Caco-2 (cell line): ENCODE data around the gene FUCA1. TPM values are rescaled to one million over a fixed set of nuclear protein-coding genes. Genes with fewer than 3 reads are reported as not detected.

Experiments
- BruUV-seq: library from RNA; stranded (reverse); fragments of 400-500 nt; replicated peaks from 2 replicates; lab custom pipeline; 2021; lab: Mats Ljungman, UMichigan
- CTCF ChIA-PET: fragments of 300-600 bp; sonication (Branson Sonifier 250); formaldehyde crosslinking; loops from one replicate; lab custom pipeline; 2022; ENCODE audit warnings: antibody characterized with exemption; lab: Charles Lee
- POLR2A ChIA-PET: fragments of 300-600 bp; sonication (Branson Sonifier 250); formaldehyde crosslinking; loops from one replicate; lab custom pipeline; 2022; ENCODE audit warnings: antibody characterized with exemption; lab: Charles Lee
- DNase-seq, 2 experiments: peaks; one replicate each; pipeline versions ENCODE4 v3.0.0 to v3.0.0-alpha.2; 2020 to 2022
- H3K27me3 ChIP-seq: replicated peaks from 2 replicates; pipeline ENCODE4 v1.6.0; 2011; ENCODE audit warnings: low read length; ENCODE audit not compliant: control insufficient read depth, insufficient read depth
- H3K36me3 ChIP-seq: 2 replicates; pipeline ENCODE4 v1.5.1; 2011; ENCODE audit warnings: low read length; ENCODE audit not compliant: control insufficient read depth, insufficient read depth
- H3K4me1 ChIP-seq: fragments of 250-450 bp; sonication (Bioruptor Pico); 2 replicates; pipeline ENCODE4 v1.5.1; 2020; ENCODE audit warnings: mild to moderate bottlenecking
- H3K4me3 ChIP-seq: 2 replicates; pipeline ENCODE4 v1.5.1; 2011; ENCODE audit warnings: low read depth, mild to moderate bottlenecking, control low read depth, low read length
- H3K9me3 ChIP-seq: fragments of 250-450 bp; sonication (Bioruptor Pico); 2 replicates; pipeline ENCODE4 v1.5.1; 2020; ENCODE audit warnings: mild to moderate bottlenecking, moderate library complexity
- H3K27ac Mint-ChIP-seq: one replicate; pipeline ENCODE4 v1.8.0; 2022; ENCODE audit warnings: mixed read lengths; ENCODE audit not compliant: unreplicated experiment
- H3K27me3 Mint-ChIP-seq: one replicate; pipeline ENCODE4 v1.8.0; 2022; ENCODE audit warnings: mixed read lengths; ENCODE audit not compliant: insufficient read depth, unreplicated experiment
- H3K36me3 Mint-ChIP-seq: one replicate; pipeline ENCODE4 v1.8.0; 2022; ENCODE audit warnings: mild to moderate bottlenecking, mixed read lengths; ENCODE audit not compliant: insufficient read depth, unreplicated experiment
- H3K4me1 Mint-ChIP-seq: one replicate; pipeline ENCODE4 v1.8.0; 2022; ENCODE audit warnings: low read depth, mixed read lengths; ENCODE audit not compliant: unreplicated experiment
- H3K4me3 Mint-ChIP-seq: one replicate; pipeline ENCODE4 v1.8.0; 2022; ENCODE audit warnings: mild to moderate bottlenecking, moderate library complexity, mixed read lengths; ENCODE audit not compliant: unreplicated experiment
- H3K9me3 Mint-ChIP-seq: one replicate; pipeline ENCODE4 v1.8.0; 2022; ENCODE audit warnings: mixed read lengths; ENCODE audit not compliant: unreplicated experiment
- intact Hi-C: fragments of 100-400 bp; cut with micrococcal nuclease; formaldehyde crosslinking; loops from one replicate; pipeline ENCODE4 v1.10.0; 2022; ENCODE audit not compliant: unreplicated experiment
- total RNA-seq: library from RNA; stranded (reverse); gene quantifications from 2 replicates; pipeline ENCODE4 v1.2.3, GENCODE V29; 2022
- TF ChIP-seq, protein P1 (sequence below), 2 experiments: fragments of 200-600 bp in 1 of 2; IDR thresholded peaks; 1 replicate in 1 of 2; 2 replicates in 1 of 2; pipeline versions ENCODE4 v1.5.1 to v1.8.0; 2011 to 2022; ENCODE audit warnings: antibody characterized with exemption in 1 of 2, control low read depth in 1 of 2, inconsistent platforms in 1 of 2, low read depth in 1 of 2, low read length in 1 of 2, mild to moderate bottlenecking in 1 of 2, moderate library complexity in 1 of 2; ENCODE audit not compliant: insufficient read depth in 1 of 2, severe bottlenecking in 1 of 2, unreplicated experiment in 1 of 2

FUCA1 gene
- total RNA-seq, 1 experiment from 2014 or later: 25.5 TPM

DNA sequence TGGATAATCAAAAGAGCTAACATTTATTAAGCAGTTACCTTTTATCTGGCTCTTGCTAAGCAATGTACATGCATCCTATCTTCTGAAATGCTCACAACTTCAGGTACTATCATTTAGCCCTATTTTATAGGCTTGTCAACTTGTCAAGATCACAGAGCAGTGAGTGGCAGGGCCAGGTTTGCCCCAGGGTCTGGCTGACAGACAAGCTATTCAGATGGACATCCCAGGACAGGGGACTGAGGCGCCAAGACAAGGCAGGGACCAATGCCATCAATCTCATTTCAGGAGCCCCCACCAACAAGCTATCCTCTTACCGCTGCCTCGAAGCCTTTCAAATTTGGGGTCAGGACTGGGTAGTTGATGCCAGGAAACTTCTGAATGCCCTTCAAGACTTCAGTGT, 51.7 kb downstream of the FUCA1 start:
- Mint-ChIP-seq H3K4me3 (no peak overlapping the region), H3K27ac (no peak overlapping the region), H3K36me3 (no peaks in the 10 kb centered on the region), H3K4me1 (no peaks in the 10 kb centered on the region), H3K9me3 (no peaks in the 10 kb centered on the region), H3K27me3 (no peaks in the 10 kb centered on the region)
- H3K9me3 ChIP-seq: no peaks in the 10 kb centered on the region
- no peaks in the 10 kb centered on the region; the same call in 1 of the 2 replicates for H3K36me3 ChIP-seq
- DNase-seq: no peak
- no peaks in the 10 kb centered on the region for H3K4me1 ChIP-seq
- TF ChIP-seq, protein P1, sequence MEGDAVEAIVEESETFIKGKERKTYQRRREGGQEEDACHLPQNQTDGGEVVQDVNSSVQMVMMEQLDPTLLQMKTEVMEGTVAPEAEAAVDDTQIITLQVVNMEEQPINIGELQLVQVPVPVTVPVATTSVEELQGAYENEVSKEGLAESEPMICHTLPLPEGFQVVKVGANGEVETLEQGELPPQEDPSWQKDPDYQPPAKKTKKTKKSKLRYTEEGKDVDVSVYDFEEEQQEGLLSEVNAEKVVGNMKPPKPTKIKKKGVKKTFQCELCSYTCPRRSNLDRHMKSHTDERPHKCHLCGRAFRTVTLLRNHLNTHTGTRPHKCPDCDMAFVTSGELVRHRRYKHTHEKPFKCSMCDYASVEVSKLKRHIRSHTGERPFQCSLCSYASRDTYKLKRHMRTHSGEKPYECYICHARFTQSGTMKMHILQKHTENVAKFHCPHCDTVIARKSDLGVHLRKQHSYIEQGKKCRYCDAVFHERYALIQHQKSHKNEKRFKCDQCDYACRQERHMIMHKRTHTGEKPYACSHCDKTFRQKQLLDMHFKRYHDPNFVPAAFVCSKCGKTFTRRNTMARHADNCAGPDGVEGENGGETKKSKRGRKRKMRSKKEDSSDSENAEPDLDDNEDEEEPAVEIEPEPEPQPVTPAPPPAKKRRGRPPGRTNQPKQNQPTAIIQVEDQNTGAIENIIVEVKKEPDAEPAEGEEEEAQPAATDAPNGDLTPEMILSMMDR (IDR thresholded peaks at IDR 0.05; ENCODE audit: insufficient read depth in 1 of 2, low read depth in 1 of 2, low read length in 1 of 2, severe bottlenecking in 1 of 2, unreplicated experiment in 1 of 2): no peak
- no peak overlapping the region for H3K4me3 ChIP-seq
- intact Hi-C loops: no loop called here
- CTCF ChIA-PET: no interaction called here
- H3K27me3 ChIP-seq: no peaks in the 10 kb centered on the region
- no TSS peak for BruUV-seq
- POLR2A ChIA-PET: no interaction called here

DNA sequence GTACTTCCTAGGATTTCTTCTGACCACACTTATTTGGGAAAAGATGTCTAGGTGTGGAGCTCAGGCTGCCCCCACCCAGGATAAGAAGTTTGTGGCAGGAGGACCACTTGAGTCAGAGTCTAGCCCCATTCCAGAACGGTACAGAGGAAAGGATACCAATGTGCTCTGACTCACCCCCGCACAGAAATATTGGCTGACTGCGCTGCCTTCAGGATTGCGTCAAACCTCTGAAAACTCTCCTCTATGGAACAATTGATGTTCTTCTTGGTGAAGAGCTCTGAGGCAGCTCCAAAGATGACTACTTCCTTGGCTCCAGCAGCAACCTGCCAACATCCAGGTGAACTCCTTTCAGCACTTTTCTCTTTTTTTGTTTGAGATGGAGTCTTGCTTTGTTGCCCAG, 54.1 kb downstream of the FUCA1 start:
- H3K27ac Mint-ChIP-seq: no peak overlapping the region
- H3K4me1 Mint-ChIP-seq: no peaks in the 10 kb centered on the region
- Histone ChIP-seq H3K36me3 (no peaks in the 10 kb centered on the region; the same call in 1 of the 2 replicates), H3K27me3 (no peaks in the 10 kb centered on the region), H3K9me3 (no peaks in the 10 kb centered on the region), H3K4me1 (no peaks in the 10 kb centered on the region), H3K4me3 (no peak overlapping the region)
- TF ChIP-seq, protein P1 (IDR thresholded peaks at IDR 0.05; ENCODE audit: insufficient read depth in 1 of 2, low read depth in 1 of 2, low read length in 1 of 2, severe bottlenecking in 1 of 2, unreplicated experiment in 1 of 2): no peak
- H3K27me3 Mint-ChIP-seq: no peaks in the 10 kb centered on the region
- no peaks in the 10 kb centered on the region for H3K9me3 Mint-ChIP-seq
- intact Hi-C loops: no loop called here
- no peak overlapping the region for H3K4me3 Mint-ChIP-seq
- BruUV-seq: no TSS peak
- DNase-seq: no peak
- ChIA-PET POLR2A (interaction anchor here (1.5 kb wide), 1 partner anchor 13 kb away, joined by 3 read pairs; no protein-coding TSS in a partner anchor), CTCF (no interaction called here)
- H3K36me3 Mint-ChIP-seq: no peaks in the 10 kb centered on the region

DNA sequence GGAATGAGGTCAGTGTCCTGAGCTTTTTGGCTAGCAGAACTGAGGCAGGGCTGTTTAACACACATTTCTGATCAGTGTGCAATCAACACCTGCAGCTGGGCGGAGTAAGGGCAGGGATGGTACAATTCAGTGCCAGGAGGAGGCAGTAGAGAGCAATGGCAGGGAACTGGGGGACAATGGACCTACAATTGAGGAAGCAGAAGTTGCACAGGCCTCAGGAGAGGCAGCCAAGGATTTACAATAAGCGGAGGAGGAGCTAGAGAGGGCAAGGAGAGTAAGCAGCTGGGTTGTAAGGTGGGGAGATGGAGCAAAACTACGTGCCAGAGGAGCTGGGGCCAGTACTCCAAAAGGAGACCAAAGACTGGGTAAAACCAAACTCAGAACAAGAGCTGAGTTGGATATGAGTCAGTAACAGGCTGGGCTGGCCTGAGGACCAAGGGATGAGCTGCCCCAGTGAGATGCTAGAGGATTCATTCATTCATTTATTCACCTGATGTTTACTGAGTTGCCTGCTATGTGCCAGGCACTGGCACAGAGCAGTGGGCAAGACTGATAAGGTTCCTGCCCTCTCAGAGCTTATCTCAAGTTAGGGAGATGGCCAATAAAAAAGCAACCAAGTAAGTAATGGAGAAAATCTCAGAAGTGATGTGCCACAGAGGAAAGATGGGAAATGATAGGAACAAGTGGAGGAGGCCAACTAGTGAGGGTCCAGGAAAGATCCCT, 57.1 kb downstream of the FUCA1 start:
- Histone ChIP-seq H3K4me3 (no peak overlapping the region), H3K36me3 (no peaks in the 10 kb centered on the region), H3K4me1 (no peaks in the 10 kb centered on the region), H3K9me3 (no peaks in the 10 kb centered on the region), H3K27me3 (no peaks in the 10 kb centered on the region)
- intact Hi-C loops: no loop called here
- CTCF ChIA-PET: interaction anchor here (0.5 to 2.9 kb wide), 5 partner anchors 15 to 106 kb away, joined by 3 to 23 read pairs (median 4); partner anchors contain the start of gene PITHD1
- TF ChIP-seq, protein P1 (IDR thresholded peaks at IDR 0.05; ENCODE audit: insufficient read depth in 1 of 2, low read depth in 1 of 2, low read length in 1 of 2, severe bottlenecking in 1 of 2, unreplicated experiment in 1 of 2): peak in 1 of 2 experiments; percentile 45
- no peaks in the 10 kb centered on the region for H3K9me3 Mint-ChIP-seq
- POLR2A ChIA-PET: interaction anchor here (0.6 to 1.3 kb wide), 2 partner anchors 11 to 12 kb away, joined by 3 read pairs; no protein-coding TSS in a partner anchor
- no peaks in the 10 kb centered on the region for H3K36me3 Mint-ChIP-seq
- BruUV-seq: no TSS peak
- no peaks in the 10 kb centered on the region for H3K4me1 Mint-ChIP-seq
- DNase-seq: peak in 1 of 2 experiments; percentile 40
- no peaks in the 10 kb centered on the region for H3K27me3 Mint-ChIP-seq
- H3K4me3 Mint-ChIP-seq: no peak overlapping the region
- H3K27ac Mint-ChIP-seq: no peak overlapping the region
